Epithelial cell of esophagus (primary cell): ENCODE data around the gene TRIO.

ENCODE experiments used
- DNase-seq: peaks from one replicate; pipeline ENCODE4 v3.0.0; 2010; ENCODE audit warnings: low read depth
- H3K4me3 ChIP-seq: 2 replicates; pipeline ENCODE4 v1.5.1; 2011; ENCODE audit warnings: mild to moderate bottlenecking, low read length, control low read depth
- TF ChIP-seq, protein P1 (sequence below): IDR thresholded peaks from 2 replicates; pipeline ENCODE4 v1.5.1; 2011; ENCODE audit warnings: low read depth, mild to moderate bottlenecking, low read length, control low read depth, inconsistent platforms; ENCODE audit not compliant: insufficient read depth; ENCODE audit errors: missing control alignments

TRIO gene

DNA sequence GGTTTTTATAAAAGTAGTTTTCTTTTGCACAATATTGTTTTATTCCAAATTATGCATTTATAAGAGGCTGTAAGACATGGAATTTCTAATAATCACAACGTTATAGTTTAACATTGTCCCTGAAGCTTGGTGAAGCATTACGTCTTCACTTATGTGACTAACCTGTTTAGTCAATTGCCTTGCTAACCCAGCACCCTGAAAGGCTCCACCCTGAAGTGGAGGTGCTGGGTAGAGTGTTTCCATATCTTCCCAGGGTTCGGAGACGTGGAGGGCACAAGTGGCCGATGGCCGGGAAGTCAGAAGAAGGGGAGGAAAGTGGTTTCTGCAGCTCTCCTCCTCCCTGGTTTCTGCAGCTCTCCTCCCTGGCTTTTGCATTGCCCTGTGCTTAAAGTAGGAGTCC is 83.4 kb downstream of the TRIO start:
- no peak overlapping the region for H3K4me3 ChIP-seq
- TF ChIP-seq, protein P1, sequence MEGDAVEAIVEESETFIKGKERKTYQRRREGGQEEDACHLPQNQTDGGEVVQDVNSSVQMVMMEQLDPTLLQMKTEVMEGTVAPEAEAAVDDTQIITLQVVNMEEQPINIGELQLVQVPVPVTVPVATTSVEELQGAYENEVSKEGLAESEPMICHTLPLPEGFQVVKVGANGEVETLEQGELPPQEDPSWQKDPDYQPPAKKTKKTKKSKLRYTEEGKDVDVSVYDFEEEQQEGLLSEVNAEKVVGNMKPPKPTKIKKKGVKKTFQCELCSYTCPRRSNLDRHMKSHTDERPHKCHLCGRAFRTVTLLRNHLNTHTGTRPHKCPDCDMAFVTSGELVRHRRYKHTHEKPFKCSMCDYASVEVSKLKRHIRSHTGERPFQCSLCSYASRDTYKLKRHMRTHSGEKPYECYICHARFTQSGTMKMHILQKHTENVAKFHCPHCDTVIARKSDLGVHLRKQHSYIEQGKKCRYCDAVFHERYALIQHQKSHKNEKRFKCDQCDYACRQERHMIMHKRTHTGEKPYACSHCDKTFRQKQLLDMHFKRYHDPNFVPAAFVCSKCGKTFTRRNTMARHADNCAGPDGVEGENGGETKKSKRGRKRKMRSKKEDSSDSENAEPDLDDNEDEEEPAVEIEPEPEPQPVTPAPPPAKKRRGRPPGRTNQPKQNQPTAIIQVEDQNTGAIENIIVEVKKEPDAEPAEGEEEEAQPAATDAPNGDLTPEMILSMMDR, result no peak
- DNase-seq, result no peak

DNA sequence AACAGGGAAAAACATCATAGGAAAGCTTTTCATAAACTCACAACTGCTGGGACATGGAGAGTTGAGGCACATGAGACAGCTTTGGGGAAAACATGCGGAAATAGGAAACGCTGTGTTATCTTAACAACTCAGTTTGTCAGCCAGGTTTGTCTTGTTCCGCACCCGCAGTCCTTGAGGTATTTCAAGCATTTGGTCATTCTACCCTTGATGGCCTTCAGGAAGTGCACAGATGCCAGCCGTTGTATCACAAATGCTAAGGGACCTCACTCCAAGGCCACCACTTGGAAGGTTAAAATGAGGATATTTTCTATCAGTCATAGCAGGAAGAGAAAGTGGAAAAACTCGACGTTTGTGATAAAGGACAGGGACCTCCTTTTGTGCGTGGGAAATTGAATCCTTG is 83.8 kb downstream of the TRIO start:
- H3K4me3 ChIP-seq, result no peak overlapping the region
- TF ChIP-seq, protein P1, result no peak
- no peak for DNase-seq

DNA sequence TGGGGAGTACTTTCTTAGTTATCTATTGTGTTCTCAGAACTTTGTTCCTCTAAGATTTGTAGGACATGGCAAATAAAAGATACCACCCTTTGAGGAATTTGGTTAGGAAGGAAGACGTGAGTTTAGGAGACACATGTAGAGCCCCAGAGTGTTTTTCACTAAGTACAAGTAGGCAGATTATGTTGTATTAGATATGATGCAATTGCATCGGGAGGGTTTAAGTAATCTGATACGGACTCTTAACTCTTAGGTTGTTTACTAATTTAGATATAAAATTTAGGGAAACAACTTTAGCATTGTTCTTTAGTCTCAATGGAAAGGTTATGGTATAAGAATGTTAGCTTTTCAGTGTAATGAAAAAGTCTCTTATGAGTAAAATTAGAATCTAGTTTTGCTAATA is 84.4 kb downstream of the TRIO start:
- TF ChIP-seq, protein P1, result no peak
- no peak for DNase-seq
- H3K4me3 ChIP-seq, result no peak overlapping the region

DNA sequence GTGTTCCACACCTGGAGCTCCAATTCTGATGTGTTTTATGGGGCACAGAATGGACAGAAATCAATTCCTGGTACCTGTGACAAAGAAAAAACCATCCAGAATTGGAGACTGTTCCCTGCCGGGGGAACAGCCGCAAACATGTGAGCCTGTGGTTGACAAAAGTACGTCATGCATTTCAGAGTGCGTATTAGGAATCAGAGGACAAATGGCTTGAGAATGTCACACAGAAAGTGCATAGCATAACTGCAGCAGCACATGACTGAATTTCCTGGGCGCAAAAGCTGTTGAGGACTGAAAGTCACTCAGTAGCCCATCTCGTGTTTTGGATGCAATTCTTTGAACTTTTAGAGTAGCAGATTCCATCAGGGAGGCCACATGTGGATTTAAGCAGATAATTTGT is 85.1 kb downstream of the TRIO start:
- no peak overlapping the region for H3K4me3 ChIP-seq
- TF ChIP-seq, protein P1, result no peak
- DNase-seq, result no peak

DNA sequence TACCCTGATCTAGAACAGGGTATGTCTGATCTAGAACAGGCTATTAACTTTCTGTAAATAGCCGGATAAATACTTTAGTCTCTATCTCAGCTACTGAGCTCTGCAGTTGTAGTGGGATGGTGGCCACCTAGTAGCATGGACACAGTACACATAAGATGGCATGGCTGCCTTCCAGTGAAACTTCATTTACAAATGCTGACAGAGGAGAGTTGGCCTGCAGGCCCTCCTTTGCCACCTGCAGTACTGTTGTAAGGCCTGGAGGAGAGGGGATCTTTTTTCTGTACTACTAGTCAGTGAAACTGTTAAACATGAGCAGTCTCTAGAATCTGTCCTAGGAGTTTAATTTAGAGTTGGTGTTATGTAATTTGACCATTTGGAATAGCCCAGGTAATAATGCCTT is 86.0 kb downstream of the TRIO start:
- H3K4me3 ChIP-seq, result no peak overlapping the region
- DNase-seq, result no peak
- TF ChIP-seq, protein P1, result no peak

DNA sequence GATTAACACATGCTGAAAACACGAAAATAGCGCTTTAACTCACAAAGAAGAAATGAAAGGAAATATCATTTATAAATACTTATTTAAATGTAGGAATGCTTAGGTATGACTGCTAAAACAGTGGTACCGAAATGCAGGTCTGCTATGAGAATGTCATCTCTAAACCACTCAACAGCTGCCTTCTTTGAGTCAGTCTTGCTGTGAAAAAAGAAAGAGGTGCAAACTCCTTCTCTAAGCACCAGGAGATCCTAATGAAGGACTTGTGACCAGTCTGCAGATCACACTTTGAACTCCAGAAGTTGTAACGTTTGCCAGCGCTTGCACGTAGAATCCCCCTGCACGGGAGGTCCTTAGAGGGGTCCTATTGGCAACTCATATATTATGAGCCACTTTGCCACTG is 86.6 kb downstream of the TRIO start:
- H3K4me3 ChIP-seq, result no peak overlapping the region
- TF ChIP-seq, protein P1, result no peak
- DNase-seq, result no peak

DNA sequence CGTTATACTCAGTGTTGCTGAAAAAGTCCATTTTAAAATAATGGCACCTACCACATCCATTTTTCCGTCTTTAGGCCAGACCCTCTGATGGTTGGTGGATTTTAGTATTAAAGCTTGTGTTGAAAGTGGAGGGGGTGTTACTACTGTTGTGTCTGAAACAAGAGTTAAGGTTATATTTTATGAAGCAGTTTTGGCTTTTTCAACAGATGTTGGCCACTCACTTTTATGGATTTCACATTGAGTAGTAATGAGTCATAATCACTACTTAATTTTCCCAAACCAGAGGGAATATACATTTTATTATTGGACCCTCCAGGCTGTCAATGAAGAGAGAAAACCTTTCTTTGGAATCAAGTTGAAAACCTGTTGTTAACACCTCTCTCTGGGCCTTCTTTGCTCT is 88.0 kb downstream of the TRIO start:
- TF ChIP-seq, protein P1, result no peak
- H3K4me3 ChIP-seq, result no peak overlapping the region
- DNase-seq, result no peak
